HEK293T (cell line): ENCODE data around the gene GALNT15.

Experiments used
- CTCF ChIA-PET: fragments of 350-600 bp; formaldehyde crosslinking; extraction: SDS; loops from one replicate; lab custom pipeline; 2021; ENCODE audit warnings: antibody characterized with exemption, inconsistent platforms; lab: Yijun Ruan, JAX
- POLR2A ChIA-PET: fragments of 350-600 bp; formaldehyde crosslinking; extraction: SDS; loops from one replicate; lab custom pipeline; 2020; ENCODE audit warnings: antibody characterized with exemption, inconsistent platforms; lab: Yijun Ruan, JAX
- DNase-seq: peaks from one replicate; pipeline ENCODE4 v3.0.0; 2012; ENCODE audit warnings: mixed read lengths; ENCODE audit errors: extremely low spot score
- ARNT ChIP-seq: fragments of 450-650 bp; IDR thresholded peaks from 2 replicates; pipeline ENCODE4 v1.6.1; 2017; ENCODE audit warnings: mild to moderate bottlenecking
- BHLHE40 ChIP-seq: fragments of 450-650 bp; IDR thresholded peaks from 2 replicates; pipeline ENCODE4 v1.6.1; 2016; ENCODE audit warnings: mild to moderate bottlenecking, moderate library complexity, borderline replicate concordance
- CTBP1 ChIP-seq: fragments of 450-650 bp; IDR thresholded peaks from 2 replicates; pipeline ENCODE4 v1.6.1; 2016; ENCODE audit warnings: borderline replicate concordance
- ELF4 ChIP-seq: fragments of 450-650 bp; IDR thresholded peaks from 2 replicates; pipeline ENCODE4 v1.6.1; 2017; ENCODE audit warnings: antibody characterized with exemption
- FOXA1 ChIP-seq: fragments of 450-650 bp; IDR thresholded peaks from 2 replicates; pipeline ENCODE4 v1.6.1; 2016; ENCODE audit warnings: mild to moderate bottlenecking
- FOXK2 ChIP-seq: fragments of 450-650 bp; IDR thresholded peaks from 2 replicates; pipeline ENCODE4 v1.6.1; 2016; ENCODE audit warnings: mild to moderate bottlenecking
- FOXM1 ChIP-seq: fragments of 450-650 bp; IDR thresholded peaks from 2 replicates; pipeline ENCODE4 v1.6.1; 2017; ENCODE audit warnings: mild to moderate bottlenecking, borderline replicate concordance
- HDGF ChIP-seq: fragments of 450-650 bp; IDR thresholded peaks from 2 replicates; pipeline ENCODE4 v1.6.1; 2017; ENCODE audit warnings: antibody characterized with exemption, borderline replicate concordance
- L3MBTL2 ChIP-seq: fragments of 450-650 bp; conservative IDR thresholded peaks from 2 replicates; pipeline ENCODE4 v1.6.1; 2016; ENCODE audit warnings: mild to moderate bottlenecking
- LEF1 ChIP-seq: fragments of 450-650 bp; IDR thresholded peaks from 2 replicates; pipeline ENCODE4 v1.6.1; 2017; ENCODE audit warnings: mild to moderate bottlenecking, borderline replicate concordance
- NFRKB ChIP-seq: fragments of 450-650 bp; IDR thresholded peaks from 2 replicates; pipeline ENCODE4 v1.6.1; 2016; ENCODE audit warnings: mild to moderate bottlenecking, moderate library complexity
- PKNOX1 ChIP-seq: fragments of 450-650 bp; IDR thresholded peaks from 2 replicates; pipeline ENCODE4 v1.6.1; 2016
- SP1 ChIP-seq: fragments of 450-650 bp; IDR thresholded peaks from 2 replicates; pipeline ENCODE4 v1.6.1; 2017
- SUZ12 ChIP-seq: fragments of 450-650 bp; IDR thresholded peaks from 2 replicates; pipeline ENCODE4 v1.6.1; 2016; ENCODE audit warnings: mild to moderate bottlenecking
- TARDBP ChIP-seq: fragments of 450-650 bp; IDR thresholded peaks from 2 replicates; pipeline ENCODE4 v1.6.1; 2016
- ZNF384 ChIP-seq: fragments of 450-650 bp; IDR thresholded peaks from 2 replicates; pipeline ENCODE4 v1.6.1; 2016

GALNT15 gene

GRCh38 chr3:16148783-16149182 lies 25.7 kb upstream of the GALNT15 start:
- CTCF ChIA-PET, result interaction anchor here (0.5 to 0.8 kb wide), 2 partner anchors 402 to 869 kb away, joined by 3 to 4 read pairs; no protein-coding TSS in a partner anchor
- TF ChIP-seq ARNT, result no peak
- no peak for TF ChIP-seq SP1
- no peak for TF ChIP-seq SUZ12
- POLR2A ChIA-PET, result no interaction called here
- DNase-seq, result peak; percentile 26

GRCh38 chr3:16150285-16150684 lies 24.2 kb upstream of the GALNT15 start:
- TF ChIP-seq BHLHE40, result no peak
- TF ChIP-seq FOXM1, result no peak
- no peak for TF ChIP-seq HDGF
- TF ChIP-seq ZNF384, result no peak
- TF ChIP-seq SP1, result no peak
- no peak for TF ChIP-seq FOXK2
- TF ChIP-seq SUZ12, result no peak
- no peak for TF ChIP-seq ELF4
- no peak for TF ChIP-seq TARDBP
- TF ChIP-seq CTBP1, result no peak
- no peak for TF ChIP-seq PKNOX1
- TF ChIP-seq FOXA1, result no peak
- TF ChIP-seq LEF1, result no peak
- no peak for TF ChIP-seq NFRKB
- DNase-seq, result no peak
- POLR2A ChIA-PET, result no interaction called here
- CTCF ChIA-PET, result interaction anchor here (0.7 kb wide), 1 partner anchor 16 kb away, joined by 3 read pairs; no protein-coding TSS in a partner anchor

GRCh38 chr3:16151109-16151508 lies 23.4 kb upstream of the GALNT15 start:
- CTCF ChIA-PET, result interaction anchor here (0.6 kb wide), 1 partner anchor 102 kb away, joined by 4 read pairs; no protein-coding TSS in a partner anchor

GRCh38 chr3:16168211-16168610 lies 6.3 kb upstream of the GALNT15 start:
- ChIA-PET CTCF (no interaction called here), POLR2A (no interaction called here)
- no peak for TF ChIP-seq BHLHE40
- TF ChIP-seq TARDBP, result no peak
- TF ChIP-seq ELF4, result no peak
- TF ChIP-seq CTBP1, result no peak
- no peak for TF ChIP-seq LEF1
- no peak for TF ChIP-seq NFRKB
- TF ChIP-seq SUZ12, result no peak
- TF ChIP-seq ARNT, result no peak
- TF ChIP-seq FOXK2, result no peak
- no peak for DNase-seq

More at GRCh38 chr3:16151109-16151508, 23.4 kb upstream of the GALNT15 start:
- POLR2A ChIA-PET, result no interaction called here
- DNase-seq, result no peak
- TF ChIP-seq SUZ12 (no peak), ARNT (no peak), BHLHE40 (no peak), ZNF384 (no peak), NFRKB (no peak), TARDBP (no peak), FOXM1 (no peak), FOXA1 (no peak), HDGF (no peak), CTBP1 (no peak), PKNOX1 (no peak), ELF4 (no peak), L3MBTL2 (no peak), FOXK2 (no peak), SP1 (no peak), LEF1 (no peak)

- CTCF ChIA-PET, result interaction anchor here (1.8 kb wide), 1 partner anchor 122 kb away, joined by 7 read pairs; no protein-coding TSS in a partner anchor
- no peak for DNase-seq
- TF ChIP-seq SP1, result no peak
- no peak for TF ChIP-seq CTBP1
- TF ChIP-seq PKNOX1, result no peak
- no peak for TF ChIP-seq BHLHE40
- no peak for TF ChIP-seq ARNT
- no peak for TF ChIP-seq HDGF
- POLR2A ChIA-PET, result no interaction called here
These were observed 3.5 kb upstream of the GALNT15 start for GRCh38 chr3:16171009-16171408.

GRCh38 chr3:16171825-16172224 lies 2.7 kb upstream of the GALNT15 start:
- ChIA-PET POLR2A (no interaction called here), CTCF (interaction anchor here (1.8 kb wide), 1 partner anchor 123 kb away, joined by 7 read pairs; no protein-coding TSS in a partner anchor)
- DNase-seq, result no peak
- TF ChIP-seq CTBP1, result no peak
- no peak for TF ChIP-seq SUZ12
- no peak for TF ChIP-seq HDGF
- TF ChIP-seq SP1, result no peak
- no peak for TF ChIP-seq ZNF384
- no peak for TF ChIP-seq LEF1
- TF ChIP-seq NFRKB, result no peak
- TF ChIP-seq ARNT, result no peak
- TF ChIP-seq ELF4, result no peak
- TF ChIP-seq BHLHE40, result no peak
- TF ChIP-seq TARDBP, result no peak
- no peak for TF ChIP-seq FOXK2
- TF ChIP-seq PKNOX1, result no peak
- no peak for TF ChIP-seq FOXA1
- TF ChIP-seq FOXM1, result no peak
- no peak for TF ChIP-seq L3MBTL2
